ENCODE data around the gene PAM. TPM values are rescaled to one million over a fixed set of nuclear protein-coding genes. Genes with fewer than 3 reads are reported as not detected.

The PAM gene
- total and polyA plus RNA-seq, 2 of the 13 experiments (the other 11 are each of a cell fraction or from before 2014, with no cell fraction given) = 20.2 to 79.1 TPM

- TF ChIP-seq AKNA (CRISPR knock-in tag; IDR thresholded peaks at IDR 0.05; ENCODE audit: borderline replicate concordance) = no peak
- TF ChIP-seq ZNF256 (CRISPR knock-in tag; conservative IDR thresholded peaks at IDR 0.05) = no peak
- TF ChIP-seq ZNF784 (CRISPR knock-in tag; IDR thresholded peaks at IDR 0.05; ENCODE audit: borderline replicate concordance) = no peak
Observed at GRCh38 chr5:103013933-103014552, 258.9 kb downstream of the PAM start (continued).

- POLR2A ChIA-PET = no interaction called here
- H3K4me1 ChIP-seq (ENCODE audit: insufficient read depth, low read length) = no peaks in the 10 kb centered on the region
- no peak overlapping the region for H3K4me3 ChIP-seq (replicated peaks in 1 of 3; ENCODE audit: insufficient read depth in 1 of 3, low read depth in 2 of 3, low read length in 3 of 3)
- H3K36me3 ChIP-seq (replicated peaks in 1 of 2; ENCODE audit: control insufficient read depth in 1 of 2, insufficient read depth in 2 of 2, low read length in 2 of 2) = no peaks in the 10 kb centered on the region; a peak in 1 of 5 replicates
- DNase-seq (ENCODE audit: low spot score) = no peak
- H4K20me1 ChIP-seq (ENCODE audit: insufficient read depth, low read length) = no peaks in the 10 kb centered on the region
- CTCF ChIA-PET (ENCODE audit: low intra/inter-chr PET ratio, low total read pairs) = no interaction called here
- H3K79me2 ChIP-seq (ENCODE audit: insufficient read depth, low read length) = no peaks in the 10 kb centered on the region
- BruUV-seq (replicated peaks) = no TSS peak
- no peak overlapping the region for H3K27ac ChIP-seq (ENCODE audit: extremely low read length, insufficient read depth, low read length)
- ATAC-seq = no peak
- H3K9ac ChIP-seq (ENCODE audit: insufficient read depth, low read depth, low read length) = no peak overlapping the region
- no peaks in the 10 kb centered on the region for H3K27me3 ChIP-seq (ENCODE audit: control insufficient read depth in 1 of 2, insufficient read depth in 2 of 2, low read length in 2 of 2)
- FAIRE-seq = no peak
- H2AFZ ChIP-seq (ENCODE audit: low read length) = no peak overlapping the region
- no peak overlapping the region for H3K4me2 ChIP-seq (ENCODE audit: low read depth, low read length)
- intact Hi-C loops (cut with micrococcal nuclease; ENCODE audit: unreplicated experiment) (no loop called here), in situ Hi-C loops (cut with HindIII; ENCODE audit: extremely low pct_ligation_motif_present, low pct_unique_long_range_greater_than_20kb) (no loop called here)
- H3K9me3 ChIP-seq (ENCODE audit: low read length) = no peaks in the 10 kb centered on the region
- 58% methylated on average over 2 of the region's 2 CpGs for WGBS (ENCODE audit: low lambda C conversion rate)
- TF ChIP-seq CENPBD1 (CRISPR knock-in tag; IDR thresholded peaks at IDR 0.05; ENCODE audit: borderline replicate concordance, low read depth) (no peak), TFDP2 (CRISPR knock-in tag; IDR thresholded peaks at IDR 0.05) (no peak), MXD3 (CRISPR knock-in tag; IDR thresholded peaks at IDR 0.05) (no peak), DZIP1 (CRISPR knock-in tag; IDR thresholded peaks at IDR 0.05) (no peak)
Observed at GRCh38 chr5:103014983-103015382, 259.9 kb downstream of the PAM start.
